Hepatocyte (in vitro differentiated cells): ENCODE measurements around the gene VASN. TPM values are rescaled to one million over a fixed set of nuclear protein-coding genes. Genes with fewer than 3 reads are reported as not detected.

Experiments used
- DNase-seq: peaks from one replicate; pipeline ENCODE4 v3.0.0-alpha.2; 2016; ENCODE audit warnings: low spot score
- H2AFZ ChIP-seq: fragments of 200-600 bp; sonication (generic); 2 replicates; pipeline ENCODE4 v1.6.0; 2016; ENCODE audit warnings: antibody characterized with exemption, mild to moderate bottlenecking
- H3K27ac ChIP-seq: fragments of 200-600 bp; sonication (generic); 2 replicates; pipeline ENCODE4 v1.5.1; 2016; ENCODE audit warnings: mild to moderate bottlenecking
- H3K27me3 ChIP-seq: fragments of 200-600 bp; sonication (generic); 2 replicates; pipeline ENCODE4 v1.6.1; 2016
- H3K36me3 ChIP-seq: fragments of 200-600 bp; sonication (generic); replicated peaks from 2 replicates; pipeline ENCODE4 v1.5.1; 2016; ENCODE audit warnings: low read depth; ENCODE audit not compliant: insufficient read depth
- H3K4me1 ChIP-seq: fragments of 200-600 bp; sonication (generic); 2 replicates; pipeline ENCODE4 v1.5.1; 2016; ENCODE audit warnings: mild to moderate bottlenecking, moderate library complexity; ENCODE audit not compliant: insufficient read depth
- H3K4me2 ChIP-seq: fragments of 200-600 bp; sonication (generic); 2 replicates; pipeline ENCODE4 v1.6.0; 2016
- H3K4me3 ChIP-seq: fragments of 200-600 bp; sonication (generic); 2 replicates; pipeline ENCODE4 v1.5.1; 2016; ENCODE audit warnings: mild to moderate bottlenecking
- H3K79me2 ChIP-seq: fragments of 200-600 bp; sonication (generic); 2 replicates; pipeline ENCODE4 v1.6.0; 2017; ENCODE audit warnings: mild to moderate bottlenecking
- H3K9me2 ChIP-seq: fragments of 200-600 bp; sonication (generic); replicated peaks from 2 replicates; pipeline ENCODE4 v1.6.0; 2017; ENCODE audit warnings: mild to moderate bottlenecking; ENCODE audit not compliant: insufficient read depth
- H3K9me3 ChIP-seq: fragments of 200-600 bp; sonication (generic); 2 replicates; pipeline ENCODE4 v1.5.1; 2016; ENCODE audit warnings: low read depth, mild to moderate bottlenecking
- H4K20me1 ChIP-seq: fragments of 200-600 bp; sonication (generic); 2 replicates; pipeline ENCODE4 v1.6.0; 2016; ENCODE audit warnings: mild to moderate bottlenecking; ENCODE audit not compliant: insufficient read depth, poor library complexity, severe bottlenecking
- CTCF ChIP-seq: fragments of 200-600 bp; sonication (generic); IDR thresholded peaks from 2 replicates; pipeline ENCODE4 v1.5.1; 2016; ENCODE audit warnings: antibody characterized with exemption, mild to moderate bottlenecking; ENCODE audit not compliant: poor library complexity
- EZH2 ChIP-seq: fragments of 200-600 bp; sonication (generic); IDR thresholded peaks from 2 replicates; pipeline ENCODE4 v1.6.1; 2016; ENCODE audit warnings: antibody characterized with exemption, mild to moderate bottlenecking, borderline replicate concordance
- EZH2phosphoT487 ChIP-seq: fragments of 200-600 bp; sonication (generic); IDR thresholded peaks from one replicate; pipeline ENCODE4 v1.6.1; 2018; ENCODE audit warnings: antibody characterized with exemption, mild to moderate bottlenecking, low read depth, moderate library complexity; ENCODE audit not compliant: unreplicated experiment, severe bottlenecking
- WGBS: methylation state at CpG from one replicate; pipeline ENCODE4 v1.1.6; 2016; ENCODE audit warnings: low lambda C conversion rate; ENCODE audit errors: missing lambda C conversion rate; 5-methylcytosine and 5-hydroxymethylcytosine counted together
- polyA plus RNA-seq: library from polyadenylated mRNA; unstranded; fragments of >200 nt; fragmentation: Nextera tagmentation; extraction: Ambion mirVana; gene quantifications from 2 replicates; pipeline ENCODE4 v1.2.1, GENCODE V29; 2016
- total RNA-seq: library from RNA; depleted of rRNA; stranded (reverse); fragments of >200 nt; gene quantifications from 2 replicates; pipeline ENCODE4 v1.2.3, GENCODE V29; 2014

The VASN gene
- total and polyA plus RNA-seq, 2 experiments from 2014 or later: 12.1 to 64.2 TPM

- peaks cover 53% of the 10 kb centered on the region for H3K79me2 ChIP-seq
- peaks cover 57% of the 10 kb centered on the region for H3K4me1 ChIP-seq
- H3K27ac ChIP-seq: peak overlapping the region; percentile 95
- H3K4me2 ChIP-seq: peak overlapping the region; percentile 97
- TF ChIP-seq EZH2: no peak
- no peak for TF ChIP-seq CTCF
- no peak for TF ChIP-seq EZH2phosphoT487
- no peaks in the 10 kb centered on the region for H3K27me3 ChIP-seq
- H3K9me3 ChIP-seq: no peaks in the 10 kb centered on the region
- H3K4me3 ChIP-seq: peak overlapping the region; percentile 91
- H3K9me2 ChIP-seq: no peaks in the 10 kb centered on the region
- WGBS: 44% methylated on average over 10 of the region's 10 CpGs
- H3K36me3 ChIP-seq: no peaks in the 10 kb centered on the region
- peak; percentile 77 for DNase-seq
- no peak overlapping the region for H2AFZ ChIP-seq
- peaks cover 27% of the 10 kb centered on the region for H4K20me1 ChIP-seq
Measured at GRCh38 chr16:4372578-4373355, 1.1 kb downstream of the VASN start.

- Histone ChIP-seq H3K9me2 (no peaks in the 10 kb centered on the region), H2AFZ (no peak overlapping the region), H3K79me2 (peaks cover 56% of the 10 kb centered on the region), H3K27me3 (no peaks in the 10 kb centered on the region), H4K20me1 (peaks cover 27% of the 10 kb centered on the region), H3K4me2 (peak overlapping the region; percentile 97), H3K4me1 (peaks cover 57% of the 10 kb centered on the region), H3K36me3 (no peaks in the 10 kb centered on the region), H3K4me3 (peak overlapping the region; percentile 34), H3K27ac (peak overlapping the region; percentile 95), H3K9me3 (no peaks in the 10 kb centered on the region)
- TF ChIP-seq CTCF (no peak), EZH2phosphoT487 (no peak), EZH2 (no peak)
- 48% methylated on average over 9 of the region's 9 CpGs for WGBS
- no peak for DNase-seq
Measured at GRCh38 chr16:4373356-4373908, 1.8 kb downstream of the VASN start.

- no peak for TF ChIP-seq CTCF
- Histone ChIP-seq H3K9me3 (no peaks in the 10 kb centered on the region), H3K4me2 (peak overlapping the region; percentile 97), H3K4me1 (peaks cover 57% of the 10 kb centered on the region), H3K27ac (peak overlapping the region; percentile 95), H3K4me3 (peak overlapping the region; percentile 34), H3K79me2 (peaks cover 59% of the 10 kb centered on the region), H2AFZ (no peak overlapping the region), H3K9me2 (no peaks in the 10 kb centered on the region), H4K20me1 (peaks cover 27% of the 10 kb centered on the region), H3K36me3 (no peaks in the 10 kb centered on the region), H3K27me3 (no peaks in the 10 kb centered on the region)
- WGBS: 17% methylated on average over 28 of the region's 30 CpGs
- peak; percentile 87 for DNase-seq
Measured at GRCh38 chr16:4373909-4374742, 2.5 kb downstream of the VASN start.
